ENCODE measurements around the gene S100A3.

GRCh38 chr1:153527683-153528040 lies 21.4 kb downstream of the S100A3 start:
- TF ChIP-seq CTCF (IDR thresholded peaks at IDR 0.05) (no peak), POLR2AphosphoS5 (IDR thresholded peaks at IDR 0.05) (no peak), POLR2A (IDR thresholded peaks at IDR 0.05) (no peak), EP300 (IDR thresholded peaks at IDR 0.05) (no peak)

All from gastroesophageal sphincter (tissue), 3 donors.